Smooth muscle cell of the brain vasculature (primary cell): ENCODE results near the gene SPATA25.
"Not testable (repeated sequence)": the region's sequence is repeated elsewhere in the genome, so short reads cannot be mapped to it uniquely, and the experiment has no call there.

ENCODE experiments used
- DNase-seq: peaks from one replicate; pipeline ENCODE4 v3.0.0-alpha.2; 2012; ENCODE audit warnings: low read depth, low spot score

Gene SPATA25, protein sequence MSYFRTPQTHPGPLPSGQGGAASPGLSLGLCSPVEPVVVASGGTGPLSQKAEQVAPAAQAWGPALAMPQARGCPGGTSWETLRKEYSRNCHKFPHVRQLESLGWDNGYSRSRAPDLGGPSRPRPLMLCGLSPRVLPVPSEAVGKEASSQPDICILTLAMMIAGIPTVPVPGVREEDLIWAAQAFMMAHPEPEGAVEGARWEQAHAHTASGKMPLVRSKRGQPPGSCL

DNA sequence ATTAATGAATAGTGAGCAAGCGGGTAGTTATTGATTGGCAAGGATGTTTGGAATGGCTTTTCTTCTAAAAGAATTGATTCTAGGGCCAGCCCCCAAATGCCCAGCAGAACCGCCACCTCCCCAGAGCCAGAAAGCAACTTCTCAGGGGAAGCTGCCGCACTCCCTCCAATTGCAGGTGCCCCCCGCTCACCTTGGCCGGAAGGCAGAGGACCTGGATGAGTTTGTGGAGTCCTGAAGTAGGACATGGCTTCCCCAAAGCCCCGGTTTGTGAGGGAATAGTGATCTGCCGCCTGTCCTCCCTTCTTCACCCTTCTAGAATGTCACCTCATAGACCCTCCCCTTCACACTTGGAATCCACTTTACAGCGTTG, at the start of gene SPATA25:
TSS of gene SPATA25 (minus strand) at position 277 of the 370 bp plus-strand sequence. CDS start at position 245, 32 bp downstream.
- DNase-seq = no peak

DNA sequence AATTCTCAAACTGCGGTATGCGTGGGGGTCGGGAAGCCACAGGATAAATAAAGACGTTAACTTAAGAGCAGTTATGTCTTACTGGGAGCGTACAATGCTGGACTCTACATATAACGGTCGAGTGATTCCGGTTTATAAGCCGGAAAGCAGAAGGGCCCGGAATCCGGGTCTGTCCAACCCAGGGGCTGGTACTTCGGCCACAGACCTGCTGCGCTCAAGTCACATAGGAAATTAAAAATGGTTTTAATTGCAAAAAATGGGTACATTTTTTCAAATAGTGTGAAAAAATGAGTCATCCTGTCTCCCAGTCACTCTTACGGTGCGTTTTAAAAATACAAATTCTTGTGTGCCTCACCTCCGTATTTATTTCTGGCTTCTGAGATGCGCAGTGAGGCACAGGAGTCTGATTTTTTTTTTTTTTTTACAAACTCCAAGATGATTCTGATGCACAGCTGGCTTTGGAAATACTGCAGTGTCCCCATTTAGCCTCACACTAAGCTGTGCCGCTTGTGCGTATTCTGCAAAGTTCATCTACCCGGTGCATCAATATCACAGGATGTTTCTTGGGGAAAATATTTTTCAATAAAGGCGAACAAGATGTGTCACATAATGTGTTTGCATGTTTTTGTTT, 48.1 kb upstream of the SPATA25 start:
- no peak for DNase-seq

DNA sequence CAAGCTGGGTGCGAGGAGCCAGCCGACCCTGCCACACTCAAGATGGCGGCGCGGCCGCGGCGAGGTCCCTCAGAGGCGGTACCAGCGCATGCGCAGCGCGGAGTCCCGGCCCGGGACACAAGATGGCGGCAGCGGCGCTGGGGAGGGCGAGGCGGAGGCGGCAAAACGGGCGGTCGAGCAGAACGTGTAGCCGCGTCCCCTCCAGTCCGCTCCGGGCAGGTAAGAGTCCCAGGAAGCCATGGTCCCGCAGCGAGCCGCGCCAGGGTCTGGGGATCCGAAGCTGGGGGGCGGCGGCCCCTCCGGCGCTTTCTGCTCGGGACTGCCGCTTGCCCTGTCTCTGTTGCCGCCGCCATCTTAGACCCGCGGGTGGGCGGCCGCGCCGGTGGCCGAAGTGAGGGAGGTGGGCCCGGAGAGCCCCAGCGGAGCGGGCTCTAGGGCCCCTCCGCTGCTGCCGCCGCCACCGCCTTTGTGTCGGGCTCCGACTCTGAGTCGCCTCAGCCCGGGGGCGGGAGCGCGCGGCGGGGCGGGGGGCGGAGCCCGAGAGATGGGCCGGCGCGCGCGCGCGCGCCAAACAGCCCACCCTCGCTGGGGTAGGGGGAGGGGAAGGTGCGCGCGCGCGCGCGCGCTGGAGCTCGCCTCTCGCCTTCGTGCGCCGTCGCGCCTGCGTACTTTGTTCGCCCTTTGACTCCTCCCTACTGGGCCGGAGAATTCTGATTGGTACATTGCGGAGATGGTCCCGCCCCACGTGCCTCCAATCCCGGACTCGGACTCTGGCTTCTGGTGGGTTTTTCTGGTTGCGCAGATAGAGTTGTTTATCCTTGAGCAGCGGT, 47.4 kb upstream of the SPATA25 start, which contains the start of gene PCIF1:
TSS of gene PCIF1 (plus strand) at position 98 of the 830 bp plus-strand sequence. CDS start 4,317 bp downstream, outside the sequence.
- DNase-seq = peak; percentile 95

DNA sequence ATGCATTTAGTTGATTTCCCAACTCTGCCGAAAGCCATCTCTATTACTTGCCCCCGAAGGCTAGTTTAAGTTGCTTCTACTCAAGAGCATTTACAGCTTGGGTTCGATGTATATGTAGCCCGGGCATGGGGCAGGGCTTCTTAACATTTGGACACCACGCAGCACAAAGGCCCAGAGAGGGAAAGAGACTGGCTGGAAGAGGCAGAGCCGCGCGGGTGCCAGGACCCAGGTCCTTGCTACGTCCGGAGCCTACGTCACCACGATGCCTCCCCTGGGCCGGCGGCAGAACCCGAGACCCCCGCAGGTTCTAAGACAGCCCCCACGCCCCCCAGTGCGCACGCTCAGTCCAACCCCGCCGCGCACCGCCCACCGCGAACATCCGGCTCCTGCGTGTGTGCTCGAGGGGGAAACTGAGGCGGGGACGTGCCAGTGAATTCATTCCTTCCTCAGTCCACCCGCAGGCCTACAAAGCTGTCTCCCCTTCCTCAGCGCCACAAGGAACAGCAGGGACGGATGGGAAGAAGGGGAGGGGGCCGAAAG, 46.7 kb upstream of the SPATA25 start:
- DNase-seq = no peak

DNA sequence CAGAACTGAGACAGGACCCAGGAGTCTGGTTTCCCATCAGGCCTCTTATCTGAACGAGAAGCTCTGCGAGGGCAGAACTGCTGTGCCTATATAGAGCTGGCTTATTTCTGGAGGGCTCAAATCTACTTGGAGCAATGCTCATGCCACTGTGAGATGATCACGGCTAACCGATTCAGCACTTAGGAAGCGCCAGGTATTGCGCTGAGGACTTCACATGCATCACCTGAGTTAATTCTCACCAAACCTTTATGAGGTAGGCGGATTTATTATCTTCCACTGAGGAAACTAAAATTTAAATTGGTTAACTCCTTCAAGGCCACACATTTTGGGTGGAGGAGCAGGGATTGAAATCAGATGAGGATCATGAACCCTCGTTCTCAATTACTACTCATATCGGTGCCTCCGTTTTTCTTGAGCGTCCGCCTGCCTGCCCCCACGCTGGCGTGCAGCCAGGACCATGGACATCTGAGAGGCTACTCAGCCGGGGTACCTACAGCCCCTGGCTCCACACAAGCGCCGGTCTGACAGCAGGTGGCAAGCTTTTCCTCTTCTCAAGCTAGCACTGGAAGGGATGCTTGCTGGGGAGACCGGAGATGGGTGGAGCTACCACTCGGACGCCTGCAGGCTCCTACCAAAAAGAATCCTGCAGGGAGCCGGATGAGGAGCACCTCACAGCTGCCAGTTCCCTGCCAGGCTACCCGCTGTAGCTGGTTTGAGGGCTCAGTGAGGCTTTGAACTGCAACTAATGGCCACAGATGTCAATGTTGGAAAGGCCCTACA, 46.0 kb upstream of the SPATA25 start:
- DNase-seq = peak; percentile 79

DNA sequence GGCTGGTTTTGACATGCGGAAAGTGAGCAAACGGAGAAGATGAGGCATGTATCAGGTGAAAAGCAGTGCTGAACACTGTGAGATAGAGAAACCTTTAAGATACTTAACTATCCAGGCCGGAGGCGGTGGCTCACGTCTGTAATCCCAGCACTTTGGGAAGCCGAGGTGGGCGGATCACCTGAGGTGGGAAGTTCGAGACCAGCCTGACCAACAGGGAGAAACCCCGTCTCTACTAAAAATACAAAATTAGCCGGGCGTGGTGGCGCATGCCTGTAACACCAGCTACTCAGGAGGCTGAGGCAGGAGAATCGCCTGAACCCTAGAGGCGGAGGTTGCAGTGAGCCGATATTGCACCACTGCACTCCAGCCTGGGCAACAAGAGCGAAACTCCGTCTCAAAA, 44.3 kb upstream of the SPATA25 start:
- DNase-seq = not testable (repeated sequence)

DNA sequence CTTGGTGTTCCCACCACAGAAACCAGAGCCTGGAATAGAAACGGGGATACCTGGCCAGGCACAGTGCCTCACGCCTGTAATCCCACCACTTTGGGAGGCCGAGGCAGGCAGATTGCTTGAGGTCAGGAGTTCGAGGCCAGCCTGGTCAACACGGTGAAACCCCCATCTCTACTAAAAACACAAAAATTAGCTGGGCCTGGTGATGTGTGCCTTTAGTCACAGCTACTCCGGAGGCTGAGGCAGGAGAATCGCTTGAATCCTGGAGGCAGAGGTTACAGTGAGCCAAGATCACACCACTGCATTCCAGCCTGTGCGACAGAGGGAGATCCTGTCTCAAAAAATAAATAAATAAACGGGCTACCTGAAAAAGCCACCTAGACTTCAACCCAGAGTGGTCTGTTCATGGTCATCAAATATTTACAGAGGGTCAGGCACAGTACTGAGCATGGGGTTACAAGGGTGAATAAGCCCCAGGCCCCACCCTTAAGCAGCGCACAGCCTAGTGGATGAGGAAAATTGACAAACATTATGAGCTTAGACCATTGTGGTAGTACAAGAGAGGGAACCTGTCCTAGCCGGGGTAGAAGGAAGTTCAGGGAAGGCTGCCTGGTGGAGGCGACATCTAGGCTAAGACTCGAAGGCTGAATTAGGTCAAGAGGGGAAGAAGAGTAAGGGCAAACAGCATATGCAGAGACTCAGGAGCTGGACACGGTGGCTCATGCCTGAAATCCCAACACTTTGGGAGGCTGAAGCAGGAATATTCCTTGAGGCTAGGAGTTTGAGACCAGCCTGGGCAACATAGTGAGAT, 39.9 kb upstream of the SPATA25 start:
- DNase-seq = no peak

DNA sequence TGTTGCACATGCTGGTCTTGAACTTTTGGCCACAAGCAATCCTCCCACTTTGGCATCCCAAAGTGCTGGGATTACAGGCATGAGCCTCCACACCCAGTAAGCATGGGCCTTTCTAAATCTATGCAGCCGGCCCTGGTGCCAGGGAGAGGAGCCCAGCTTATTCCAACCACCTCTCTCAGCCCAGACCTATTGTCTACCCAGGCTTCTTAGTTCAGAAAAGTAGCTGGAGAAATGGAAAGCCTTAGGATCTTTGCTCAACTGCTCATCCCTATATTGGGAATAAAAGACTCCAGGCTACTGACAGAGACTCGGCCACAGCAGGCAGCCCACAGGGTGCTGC, 39.3 kb upstream of the SPATA25 start:
- DNase-seq = no peak

DNA sequence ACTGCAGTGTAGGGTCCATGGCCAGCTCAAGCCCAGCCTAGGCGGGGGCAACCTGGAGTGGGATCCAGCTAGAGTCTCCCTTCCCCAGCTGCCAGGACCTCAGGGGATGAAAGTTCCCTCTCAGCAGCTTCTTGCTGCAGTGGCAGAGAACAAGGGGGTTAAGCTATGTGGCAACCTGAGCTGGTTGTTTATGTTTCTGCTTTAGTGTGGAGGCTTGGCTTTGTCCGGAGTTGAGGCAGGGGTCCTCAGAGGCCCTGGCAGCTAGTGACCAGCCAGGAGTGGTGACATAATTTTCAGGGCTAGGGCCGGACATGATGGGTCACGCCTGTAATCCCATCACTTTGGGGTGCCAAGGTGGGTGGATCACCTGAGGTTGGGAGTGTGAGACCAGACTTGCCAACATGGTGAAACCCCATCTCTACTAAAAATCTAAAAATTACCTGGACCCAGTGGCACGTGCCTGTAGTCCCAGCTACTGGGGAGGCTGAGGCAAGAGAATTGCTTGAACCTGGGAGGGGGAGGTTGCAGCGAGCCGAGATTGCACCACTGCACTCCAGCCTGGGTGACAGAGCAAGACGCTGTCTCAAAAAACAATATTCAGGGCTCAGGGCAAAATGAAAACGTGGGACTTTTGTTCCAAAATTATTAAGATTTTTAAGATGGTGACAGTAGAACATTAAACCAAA, 38.5 kb upstream of the SPATA25 start:
- no peak for DNase-seq

DNA sequence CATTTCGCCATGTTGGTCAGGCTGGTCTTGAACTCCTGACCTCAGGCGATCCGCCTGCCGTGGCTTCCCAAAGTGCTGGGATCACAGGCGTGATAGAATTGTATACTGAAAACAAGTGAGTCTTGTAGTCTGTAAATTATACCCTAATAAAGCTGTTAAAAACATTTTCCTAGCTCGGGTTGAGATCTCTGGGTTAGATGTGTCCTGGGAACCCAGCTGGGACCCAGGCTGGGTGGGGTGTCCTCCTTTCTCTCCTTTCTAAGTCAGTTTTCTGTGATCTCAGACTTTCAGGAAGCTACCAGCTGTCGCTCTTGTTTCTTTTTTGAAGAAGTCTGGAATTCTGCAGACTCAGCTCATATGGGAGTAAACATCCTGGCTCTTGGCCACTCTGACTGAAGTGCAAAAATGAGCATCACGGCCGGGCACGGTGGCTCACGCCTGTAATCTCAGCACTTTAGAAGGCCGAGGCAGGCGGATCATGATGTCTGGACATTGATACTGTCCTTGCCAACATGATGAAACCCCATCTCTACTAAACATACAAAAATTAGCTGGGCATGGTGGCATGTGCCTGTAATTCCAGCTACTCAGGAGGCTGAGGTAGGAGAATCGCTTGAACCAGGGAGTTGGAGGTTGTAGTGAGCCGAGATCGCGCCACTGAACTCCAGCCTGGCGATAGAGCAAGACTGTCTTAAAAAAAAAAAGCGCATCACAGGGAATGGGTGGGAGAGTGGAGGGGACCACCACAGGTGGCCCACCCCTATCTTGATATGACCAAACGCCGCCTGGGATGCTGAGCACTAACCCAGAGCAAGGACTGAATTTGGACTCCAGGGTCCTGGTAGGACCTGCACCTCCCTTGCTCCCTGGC, 37.2 kb upstream of the SPATA25 start:
- peak; percentile 71 for DNase-seq

DNA sequence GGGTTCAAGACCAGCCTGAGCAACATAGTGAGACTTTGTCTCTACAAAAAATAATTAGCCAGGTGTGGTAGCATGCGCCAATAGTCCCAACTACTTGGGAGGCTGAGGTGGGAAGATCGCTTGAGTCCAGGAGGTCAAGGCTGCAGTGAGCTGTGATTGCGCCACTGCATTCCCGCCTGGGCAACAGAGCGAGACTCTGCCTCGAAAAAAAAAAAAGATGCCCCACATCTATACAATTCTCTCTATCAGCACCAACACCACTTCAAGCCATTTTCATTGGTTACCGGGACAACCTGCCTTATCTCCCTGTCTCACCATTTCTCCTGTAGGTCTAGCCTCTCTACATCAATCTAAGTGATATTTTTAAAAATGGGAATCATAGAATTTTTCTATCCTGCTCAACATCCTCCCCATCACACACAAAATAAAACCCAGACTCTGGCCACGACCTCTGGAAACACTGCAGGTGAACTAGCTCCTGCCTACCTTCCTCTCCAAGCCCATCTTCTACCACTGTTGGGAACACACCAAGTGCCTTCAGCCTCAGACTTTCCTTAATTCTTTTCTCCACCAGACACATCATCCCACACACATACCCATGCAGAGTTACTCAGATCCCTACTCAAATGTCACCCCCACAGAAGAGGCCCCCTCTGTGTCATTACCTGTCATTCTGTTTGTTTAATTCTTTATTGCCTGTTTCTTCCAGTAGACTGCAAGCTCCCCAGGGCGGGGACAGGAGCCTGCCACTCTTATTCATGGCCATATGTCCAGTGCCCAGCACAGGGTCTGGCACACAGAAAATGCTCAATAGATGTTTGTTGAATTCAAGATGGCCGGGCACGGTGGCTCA, 34.1 kb upstream of the SPATA25 start:
- DNase-seq = no peak

DNA sequence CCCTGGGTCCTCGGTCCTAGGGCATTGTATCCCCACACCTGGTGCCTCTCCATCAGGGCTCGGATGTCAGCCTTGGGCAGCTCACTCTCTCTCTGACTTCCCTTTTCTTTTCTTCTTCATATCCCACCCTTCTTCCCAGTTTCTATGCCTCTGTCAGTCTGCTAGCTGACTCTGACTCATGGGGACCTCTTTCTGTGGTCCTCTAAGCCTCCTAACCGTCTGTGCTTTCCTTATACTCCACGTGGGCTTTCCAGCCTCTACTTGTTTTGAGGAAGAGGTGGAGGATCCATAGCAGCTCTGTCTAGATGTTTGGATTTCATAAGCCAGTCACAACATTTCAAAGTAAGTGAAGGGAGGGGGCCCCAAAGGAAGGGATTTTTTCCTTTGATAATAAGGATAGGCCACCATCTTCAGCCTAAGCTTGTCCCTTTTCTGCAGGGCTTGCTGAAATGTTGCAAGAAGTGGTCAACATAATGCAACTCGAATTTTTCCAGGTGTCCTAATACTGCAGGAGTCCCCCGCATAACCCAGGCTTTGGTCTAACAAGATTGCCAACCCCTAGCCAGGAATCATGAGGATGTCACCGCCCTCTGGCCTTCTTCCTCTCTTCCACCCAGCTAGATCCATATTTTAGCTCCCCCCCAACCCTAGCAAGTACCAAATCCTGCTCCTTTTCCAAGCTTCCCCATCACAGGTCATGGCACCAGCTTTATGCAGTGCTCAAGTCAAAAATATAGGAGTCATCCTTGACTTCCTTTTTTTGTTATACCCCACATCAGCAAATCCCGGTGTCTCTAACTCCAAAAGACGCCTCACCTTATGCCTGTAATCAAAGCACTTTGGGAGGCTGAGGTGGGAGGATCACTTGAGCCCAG, 33.3 kb upstream of the SPATA25 start:
- no peak for DNase-seq

DNA sequence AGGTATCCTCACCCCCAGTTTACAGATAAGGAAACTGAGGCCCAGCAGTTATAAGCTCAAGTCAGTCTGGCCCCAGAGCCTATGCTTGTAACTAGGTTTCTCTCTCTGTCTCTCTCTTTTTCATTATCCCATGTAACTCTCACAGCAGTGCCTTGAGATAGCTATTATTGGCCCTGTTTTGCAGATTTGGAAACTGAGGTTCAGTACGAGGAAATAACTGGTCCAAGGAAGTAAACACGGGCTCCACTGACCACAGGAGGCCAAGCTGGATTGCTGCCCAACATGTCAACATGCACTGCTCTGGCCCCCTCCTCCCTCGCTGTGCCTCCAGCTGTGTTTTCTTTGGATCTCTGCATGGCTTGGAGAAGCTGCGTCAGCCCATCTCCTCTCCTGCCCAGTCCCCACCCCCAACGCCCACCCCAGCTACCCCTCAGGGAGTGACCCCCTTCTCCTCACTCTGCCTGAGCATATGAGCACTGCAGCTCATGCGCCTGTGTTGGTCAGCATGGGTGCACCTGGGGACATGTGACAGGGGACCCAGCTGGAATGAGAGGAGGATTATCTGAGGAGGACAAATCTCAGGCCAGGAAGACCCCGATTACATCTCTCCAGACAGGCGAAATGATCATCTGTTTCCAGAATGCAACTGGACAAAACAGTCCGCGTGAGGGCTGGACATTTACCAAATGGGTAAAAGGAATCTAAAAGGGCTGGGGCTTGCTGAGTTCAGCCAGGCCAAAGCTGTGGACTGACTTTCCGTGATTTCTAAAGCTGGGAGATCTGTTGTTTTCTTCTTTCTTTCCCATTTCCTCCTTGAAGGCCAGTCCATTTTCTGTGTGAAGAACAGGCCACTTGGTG, 32.3 kb upstream of the SPATA25 start:
- peak; percentile 91 for DNase-seq

DNA sequence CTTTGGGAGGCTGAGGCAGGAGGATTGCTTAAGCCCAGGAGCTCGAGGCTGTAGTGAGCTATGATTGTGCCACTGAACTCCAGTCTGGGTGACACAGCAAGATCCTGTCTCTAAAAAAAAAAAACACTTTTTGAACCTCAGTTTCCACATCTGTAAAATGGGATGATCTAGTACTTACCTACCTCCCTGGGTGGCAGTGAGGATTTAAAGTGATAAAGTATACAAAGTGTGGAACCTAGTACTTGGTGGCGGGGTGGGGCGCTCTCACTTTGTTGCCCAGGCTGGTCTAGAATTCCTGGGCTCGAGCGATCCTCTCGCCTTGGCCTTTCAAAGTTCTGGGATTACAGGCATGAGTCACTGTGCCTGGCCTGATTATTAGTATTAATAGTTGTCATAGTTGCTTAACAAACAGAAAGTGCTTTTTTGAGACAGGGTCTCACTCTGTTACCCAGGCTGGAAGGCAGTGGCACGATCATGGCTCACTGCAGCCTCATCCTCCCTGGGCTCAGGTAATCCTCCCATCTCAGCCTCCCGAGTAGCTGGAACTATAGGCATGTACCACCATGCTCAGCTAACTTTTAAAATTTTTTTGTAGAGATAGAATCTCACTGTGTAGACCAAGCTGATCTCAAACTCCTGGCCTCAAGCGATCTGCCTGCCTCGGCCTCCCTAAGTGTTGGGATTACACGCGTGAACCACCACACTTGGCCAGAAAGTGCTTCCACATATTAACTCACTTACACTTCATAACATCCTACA, 31.5 kb upstream of the SPATA25 start:
- no peak for DNase-seq

DNA sequence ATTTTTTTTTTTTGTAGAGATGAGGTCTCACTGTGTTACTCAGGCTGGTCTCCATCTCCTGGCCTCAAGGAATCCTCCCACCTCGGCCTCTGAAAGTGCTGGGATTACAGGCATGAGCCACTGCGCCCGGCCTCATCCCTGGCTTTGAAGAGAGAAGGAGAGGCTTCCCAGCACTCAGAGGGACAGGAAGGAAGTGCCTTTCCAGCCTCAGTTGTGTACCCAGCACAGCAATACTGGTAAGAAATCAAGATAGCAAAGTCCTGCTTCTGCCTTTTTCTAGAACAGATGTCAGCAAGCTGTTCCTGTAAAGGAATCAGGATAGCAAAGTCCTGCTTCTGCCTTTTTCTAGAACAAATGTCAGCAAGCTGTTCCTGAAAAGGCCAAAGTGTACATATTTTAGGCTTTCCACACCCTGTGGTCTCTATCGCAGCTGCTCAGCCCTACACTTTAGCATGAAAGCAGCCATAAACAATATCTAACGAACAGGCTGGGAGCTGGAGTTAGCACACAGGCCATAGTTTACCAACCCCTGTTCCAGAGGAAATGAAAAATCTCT, 30.8 kb upstream of the SPATA25 start:
- DNase-seq = no peak
